Measurements from ENCODE around the gene CRMP1.

- no peak for TF ChIP-seq EZH2 (IDR thresholded peaks at IDR 0.05; ENCODE audit: low read depth)
- TF ChIP-seq CTCF (conservative IDR thresholded peaks at IDR 0.05) = no peak
Observed at GRCh38 chr4:5795580-5795979, 97.3 kb downstream of the CRMP1 start.

Data from PC-9 (cell line).